Gastrocnemius medialis (tissue), 4 donors: ENCODE measurements around the gene UGGT2. TPM values are rescaled to one million over a fixed set of nuclear protein-coding genes. Genes with fewer than 3 reads are reported as not detected.

Source experiments
- ATAC-seq, 2 donors: fragments of 150-250 bp; one replicate each; pipeline ENCODE4 v1.9.1; 2016
- DNase-seq, 2 donors: peaks; one replicate each; pipeline ENCODE4 v3.0.0-alpha.2; 2019
- H3K27ac ChIP-seq, 4 donors: fragments of 200-600 bp; sonication (generic); 1 replicate in 1 of 4; 2 replicates in 3 of 4; pipeline ENCODE4 v1.5.1; 2016 to 2018; ENCODE audit warnings: mild to moderate bottlenecking in 2 of 4, moderate library complexity in 1 of 4
- H3K27me3 ChIP-seq, 3 donors: fragments of 200-600 bp; sonication (generic) in 2 of 3; 1 replicate in 1 of 3; 2 replicates in 2 of 3; pipeline versions ENCODE4 v1.5.1 to v1.6.0; 2016 to 2019; ENCODE audit warnings: mild to moderate bottlenecking in 1 of 3, moderate library complexity in 1 of 3
- H3K36me3 ChIP-seq, 2 donors: fragments of 200-600 bp; sonication (generic) in 1 of 2; one replicate each; pipeline ENCODE4 v1.5.1; 2017 to 2018
- H3K4me1 ChIP-seq, 2 donors: fragments of 200-600 bp; sonication (generic) in 1 of 2; one replicate each; pipeline ENCODE4 v1.5.1; 2016 to 2017; ENCODE audit warnings: mild to moderate bottlenecking in 2 of 2
- H3K4me3 ChIP-seq, 4 donors: fragments of 200-600 bp; sonication (generic) in 3 of 4; 1 replicate in 1 of 4; 2 replicates in 3 of 4; pipeline ENCODE4 v1.5.1; 2016 to 2019; ENCODE audit warnings: mild to moderate bottlenecking in 2 of 4
- H3K9me3 ChIP-seq, 3 donors: fragments of 200-600 bp; sonication (generic) in 2 of 3; 1 replicate in 1 of 3; 2 replicates in 2 of 3; pipeline ENCODE4 v1.5.1; 2016 to 2019
- POLR2A ChIP-seq, 2 donors: fragments of 450-650 bp; IDR thresholded peaks; one replicate each; pipeline ENCODE4 v1.6.1; 2017; ENCODE audit warnings: antibody characterized with exemption in 2 of 2, mild to moderate bottlenecking in 2 of 2, moderate library complexity in 2 of 2
- in situ Hi-C, 4 donors: fragments of 200-750 bp; cut with MboI; loops; one replicate each; pipeline versions ENCODE4 v1.15.0 to v1.8.0; 2017; ENCODE audit warnings: low sequenced_read_pairs in 4 of 4
- intact Hi-C: fragments of 100-400 bp; cut with DNase I; formaldehyde crosslinking; loops from one replicate; pipeline ENCODE4 v1.15.1; 2023; ENCODE audit warnings: low total_unique reads
- total RNA-seq, 4 donors: library from RNA; depleted of rRNA; stranded (reverse); fragments of >200 nt; gene quantifications; one replicate each; pipeline versions ENCODE4 v1.1.0 to v1.2.3, GENCODE V29; 2016
- TF ChIP-seq, protein P1 (sequence below), 5 experiments: fragments of 450-650 bp in 3 of 5; fragments of 200-600 bp in 2 of 5; sonication (generic) in 2 of 5; IDR thresholded peaks in 4 of 5; conservative IDR thresholded peaks in 1 of 5; 1 replicate in 4 of 5; 2 replicates in 1 of 5; pipeline ENCODE4 v1.5.1; 2016 to 2019; ENCODE audit warnings: antibody characterized with exemption in 5 of 5, mild to moderate bottlenecking in 3 of 5, moderate library complexity in 3 of 5

The UGGT2 gene
- total RNA-seq, 4 donors from 2014 or later = 4.0 to 10.6 (median 6.8) TPM

DNA sequence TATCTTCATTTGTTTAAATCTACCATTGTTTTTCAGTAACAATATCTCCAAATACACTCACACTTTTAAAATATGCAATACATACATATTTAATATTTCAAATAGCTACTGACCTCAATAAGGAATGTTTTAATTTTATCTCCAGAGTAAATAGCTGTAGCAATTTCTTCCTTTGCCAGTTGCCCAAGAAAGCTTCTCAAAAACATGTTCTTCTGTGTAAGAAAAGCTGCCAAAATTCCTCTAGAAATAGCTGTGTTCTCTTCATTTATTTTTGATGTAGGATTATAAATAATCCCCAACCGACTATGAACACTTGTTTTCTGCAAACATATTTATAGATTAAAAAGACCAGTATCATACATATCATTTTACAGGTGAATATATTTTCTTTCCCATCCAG lies 150.5 kb downstream of the UGGT2 start:
- H3K4me1 ChIP-seq = no peaks in the 10 kb centered on the region
- no peaks in the 10 kb centered on the region for H3K36me3 ChIP-seq
- DNase-seq (no peak), ATAC-seq (no peak)
- intact Hi-C loops (no loop called here), in situ Hi-C loops (no loop called here)
- H3K4me3 ChIP-seq = no peak overlapping the region
- H3K9me3 ChIP-seq = no peaks in the 10 kb centered on the region
- H3K27ac ChIP-seq = no peak overlapping the region
- TF ChIP-seq, protein P1, sequence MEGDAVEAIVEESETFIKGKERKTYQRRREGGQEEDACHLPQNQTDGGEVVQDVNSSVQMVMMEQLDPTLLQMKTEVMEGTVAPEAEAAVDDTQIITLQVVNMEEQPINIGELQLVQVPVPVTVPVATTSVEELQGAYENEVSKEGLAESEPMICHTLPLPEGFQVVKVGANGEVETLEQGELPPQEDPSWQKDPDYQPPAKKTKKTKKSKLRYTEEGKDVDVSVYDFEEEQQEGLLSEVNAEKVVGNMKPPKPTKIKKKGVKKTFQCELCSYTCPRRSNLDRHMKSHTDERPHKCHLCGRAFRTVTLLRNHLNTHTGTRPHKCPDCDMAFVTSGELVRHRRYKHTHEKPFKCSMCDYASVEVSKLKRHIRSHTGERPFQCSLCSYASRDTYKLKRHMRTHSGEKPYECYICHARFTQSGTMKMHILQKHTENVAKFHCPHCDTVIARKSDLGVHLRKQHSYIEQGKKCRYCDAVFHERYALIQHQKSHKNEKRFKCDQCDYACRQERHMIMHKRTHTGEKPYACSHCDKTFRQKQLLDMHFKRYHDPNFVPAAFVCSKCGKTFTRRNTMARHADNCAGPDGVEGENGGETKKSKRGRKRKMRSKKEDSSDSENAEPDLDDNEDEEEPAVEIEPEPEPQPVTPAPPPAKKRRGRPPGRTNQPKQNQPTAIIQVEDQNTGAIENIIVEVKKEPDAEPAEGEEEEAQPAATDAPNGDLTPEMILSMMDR (IDR thresholded peaks at IDR 0.05 in 4 of 5, conservative IDR thresholded peaks at IDR 0.05 in 1 of 5) = no peak
- TF ChIP-seq POLR2A (IDR thresholded peaks at IDR 0.05) = no peak
- H3K27me3 ChIP-seq = no peaks in the 10 kb centered on the region

DNA sequence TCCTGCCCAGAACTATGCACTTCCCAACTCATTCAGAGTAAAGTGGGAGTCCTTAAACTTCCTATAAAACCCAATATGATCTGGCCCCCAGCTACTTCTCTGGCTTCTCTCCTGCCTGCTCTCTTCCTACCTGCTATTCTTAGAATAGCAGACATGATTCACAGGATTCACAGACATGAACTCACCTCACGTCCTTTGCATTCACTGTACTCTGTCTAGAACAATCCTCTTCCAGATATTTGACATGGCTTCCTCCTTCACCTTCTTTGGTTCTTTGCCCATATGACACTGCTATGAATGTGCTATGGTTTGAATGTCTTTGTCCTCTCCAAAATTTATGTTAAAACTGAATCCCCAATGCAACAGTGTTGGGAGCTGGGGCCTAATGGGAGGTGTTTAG lies 154.9 kb downstream of the UGGT2 start:
- H3K36me3 ChIP-seq = peaks cover 0 to 14% of the 10 kb centered on the region in 2 donors

DNA sequence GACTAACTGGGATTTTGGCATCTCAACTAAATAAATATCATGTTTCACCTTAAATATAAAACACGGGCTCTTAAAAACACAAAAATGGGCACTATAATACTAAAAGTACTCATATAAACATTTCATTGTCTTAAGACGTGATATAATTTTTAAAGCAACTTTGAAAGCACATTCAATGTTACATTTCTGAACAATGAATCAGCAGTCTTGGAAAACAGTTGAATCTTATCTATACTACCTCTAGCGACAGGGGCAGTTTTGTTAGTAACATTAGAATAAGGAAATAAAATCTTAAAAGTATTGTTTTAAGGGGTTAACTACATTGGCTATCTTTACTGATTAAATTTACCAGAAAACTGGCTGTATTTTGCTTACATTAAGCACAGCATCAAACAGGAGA lies 156.9 kb downstream of the UGGT2 start:
- DNase-seq (no peak), ATAC-seq (no peak)
- H3K9me3 ChIP-seq = no peaks in the 10 kb centered on the region
- H3K27ac ChIP-seq = no peak overlapping the region
- H3K4me3 ChIP-seq = no peak overlapping the region
- peaks cover 0 to 14% of the 10 kb centered on the region in 2 donors for H3K36me3 ChIP-seq
- H3K27me3 ChIP-seq = no peaks in the 10 kb centered on the region
- H3K4me1 ChIP-seq = no peaks in the 10 kb centered on the region
- in situ Hi-C loops (no loop called here), intact Hi-C loops (no loop called here)
- TF ChIP-seq, protein P1 (IDR thresholded peaks at IDR 0.05 in 4 of 5, conservative IDR thresholded peaks at IDR 0.05 in 1 of 5) = no peak
- no peak for TF ChIP-seq POLR2A (IDR thresholded peaks at IDR 0.05)

More for the DNA sequence above, 154.9 kb downstream of the UGGT2 start:
- TF ChIP-seq POLR2A (IDR thresholded peaks at IDR 0.05) = no peak
- TF ChIP-seq, protein P1 (IDR thresholded peaks at IDR 0.05 in 4 of 5, conservative IDR thresholded peaks at IDR 0.05 in 1 of 5) = no peak
- DNase-seq (no peak), ATAC-seq (no peak)
- intact Hi-C loops (no loop called here), in situ Hi-C loops (no loop called here)
- Histone ChIP-seq H3K27me3 (no peaks in the 10 kb centered on the region), H3K9me3 (no peaks in the 10 kb centered on the region), H3K27ac (no peak overlapping the region), H3K4me1 (no peaks in the 10 kb centered on the region), H3K4me3 (no peak overlapping the region)

DNA sequence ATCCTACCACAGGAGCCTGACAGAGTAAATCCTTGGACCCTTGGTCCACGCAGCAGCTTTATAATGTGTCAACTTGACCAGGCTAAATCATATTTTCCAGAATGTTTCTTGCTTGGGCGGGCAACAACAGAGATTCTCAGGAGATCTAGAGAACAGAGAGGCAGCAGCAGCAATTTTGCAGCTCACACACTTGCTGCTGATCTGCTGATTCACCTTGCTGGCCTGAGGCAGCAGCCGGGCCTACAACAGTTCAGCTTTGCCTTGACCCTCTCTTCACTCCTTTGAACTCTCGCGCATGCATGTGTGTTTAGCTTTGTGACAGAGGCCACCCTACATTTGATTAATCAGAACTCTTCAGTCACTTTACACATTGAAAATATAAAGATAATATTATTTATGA lies 159.3 kb downstream of the UGGT2 start:
- TF ChIP-seq, protein P1 (IDR thresholded peaks at IDR 0.05 in 4 of 5, conservative IDR thresholded peaks at IDR 0.05 in 1 of 5) = no peak
- TF ChIP-seq POLR2A (IDR thresholded peaks at IDR 0.05) = no peak
- H3K9me3 ChIP-seq = no peaks in the 10 kb centered on the region
- H3K27ac ChIP-seq = no peak overlapping the region
- in situ Hi-C loops = no loop called here
- no peak overlapping the region for H3K4me3 ChIP-seq
- DNase-seq = no peak
- no peaks in the 10 kb centered on the region for H3K27me3 ChIP-seq
- no peak for ATAC-seq
- intact Hi-C loops = no loop called here
- H3K36me3 ChIP-seq = peaks cover 0 to 19% of the 10 kb centered on the region in 2 donors
- H3K4me1 ChIP-seq = no peaks in the 10 kb centered on the region

DNA sequence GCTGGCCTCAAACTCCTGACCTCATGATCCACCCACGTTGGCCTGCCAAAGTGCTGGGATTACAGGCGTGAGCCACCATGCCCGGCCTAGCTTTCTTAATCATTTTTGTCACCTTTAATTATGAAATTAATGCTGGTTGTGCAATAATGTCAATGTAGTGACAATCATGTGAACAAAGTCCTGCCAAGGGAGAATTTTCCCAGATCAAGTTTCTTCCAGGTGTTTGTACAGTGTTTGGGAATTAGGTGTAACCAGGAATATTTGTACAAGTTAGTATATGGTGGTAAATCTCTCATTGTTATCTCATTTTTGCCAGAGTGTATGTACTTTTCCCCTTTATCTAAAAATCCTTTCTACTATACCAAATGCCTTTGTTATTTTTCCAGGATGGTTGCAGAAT lies 171.1 kb downstream of the UGGT2 start:
- Histone ChIP-seq H3K36me3 (peaks cover 0 to 9% of the 10 kb centered on the region in 2 donors), H3K27ac (no peak overlapping the region), H3K4me3 (no peak overlapping the region), H3K27me3 (no peaks in the 10 kb centered on the region), H3K9me3 (no peaks in the 10 kb centered on the region), H3K4me1 (no peaks in the 10 kb centered on the region)
- no peak for ATAC-seq
- no peak for TF ChIP-seq POLR2A (IDR thresholded peaks at IDR 0.05)
- TF ChIP-seq, protein P1 (IDR thresholded peaks at IDR 0.05 in 4 of 5, conservative IDR thresholded peaks at IDR 0.05 in 1 of 5) = no peak
- DNase-seq = no peak
- in situ Hi-C loops = no loop called here
- intact Hi-C loops = no loop called here
